K562 (cell line): ENCODE data around the gene DAGLB. TPM values are rescaled to one million over a fixed set of nuclear protein-coding genes. Genes with fewer than 3 reads are reported as not detected.

ENCODE experiments used
- CAMTA2 ChIP-seq: fragments of 250-450 bp; sonication (Bioruptor Pico); conservative IDR thresholded peaks from 2 replicates; pipeline ENCODE4 v1.5.1; 2022
- CXXC5 ChIP-seq: fragments of 250-450 bp; sonication (Bioruptor Pico); IDR thresholded peaks from 2 replicates; pipeline ENCODE4 v1.8.0; 2022; ENCODE audit warnings: inconsistent platforms, mild to moderate bottlenecking, moderate library complexity
- HMGXB4 ChIP-seq: sonication (generic); formaldehyde crosslinking; IDR thresholded peaks from 2 replicates; pipeline ENCODE4 v1.8.1; 2023; ENCODE audit warnings: mild to moderate bottlenecking, missing genetic modification reagents
- JUN ChIP-seq, 2 experiments: sonication (generic) in 1 of 2; formaldehyde crosslinking in 1 of 2; IDR thresholded peaks; 2 replicates each; pipeline versions ENCODE4 v1.6.1 to v1.8.0; 2012 to 2022; ENCODE audit warnings: borderline replicate concordance in 2 of 2, mild to moderate bottlenecking in 2 of 2, improper control_type of control experiment in 1 of 2, low read depth in 1 of 2, low read length in 1 of 2, missing genetic modification reagents in 1 of 2
- NFIC ChIP-seq: fragments of 450-650 bp; IDR thresholded peaks from 2 replicates; pipeline ENCODE4 v1.6.1; 2017; ENCODE audit warnings: mild to moderate bottlenecking, inconsistent platforms
- NONO ChIP-seq, 2 experiments: fragments of 200-400 bp in 1 of 2; fragments of 450-650 bp in 1 of 2; formaldehyde crosslinking in 1 of 2; IDR thresholded peaks; 2 replicates each; pipeline ENCODE4 v1.6.1; 2017; ENCODE audit warnings: low read depth in 2 of 2, mild to moderate bottlenecking in 2 of 2, moderate library complexity in 2 of 2, low read length in 1 of 2
- NR0B1 ChIP-seq: fragments of 450-650 bp; IDR thresholded peaks from one replicate; pipeline ENCODE4 v1.6.1; 2018; ENCODE audit warnings: mild to moderate bottlenecking, moderate library complexity; ENCODE audit not compliant: partially characterized antibody
- SRSF9 ChIP-seq: fragments of 200-400 bp; formaldehyde crosslinking; IDR thresholded peaks from 2 replicates; pipeline ENCODE4 v1.6.1; 2017; ENCODE audit warnings: low read depth, low read length, borderline replicate concordance
- STAT6 ChIP-seq: sonication (generic); formaldehyde crosslinking; IDR thresholded peaks from 2 replicates; pipeline ENCODE4 v1.8.1; 2023; ENCODE audit warnings: mild to moderate bottlenecking, missing genetic modification reagents
- TCF3 ChIP-seq: sonication (generic); formaldehyde crosslinking; IDR thresholded peaks from 2 replicates; pipeline ENCODE4 v1.4.0; 2020; ENCODE audit warnings: mild to moderate bottlenecking, missing genetic modification reagents
- THRAP3 ChIP-seq: fragments of 450-650 bp; IDR thresholded peaks from 2 replicates; pipeline ENCODE4 v1.6.1; 2016; ENCODE audit warnings: mild to moderate bottlenecking, inconsistent platforms, borderline replicate concordance
- XRCC4 ChIP-seq: IDR thresholded peaks from one replicate; pipeline ENCODE4 v1.6.1; 2011; ENCODE audit not compliant: insufficient read depth, insufficient read length; ENCODE audit errors: extremely low read depth
- ZBTB34 ChIP-seq: fragments of 250-450 bp; sonication (Bioruptor Pico); IDR thresholded peaks from 2 replicates; pipeline ENCODE4 v1.8.0; 2021; ENCODE audit warnings: mild to moderate bottlenecking, moderate library complexity
- ZFPM2 ChIP-seq: fragments of 250-450 bp; sonication (Bioruptor Pico); IDR thresholded peaks from 2 replicates; pipeline ENCODE4 v1.5.1; 2022; ENCODE audit warnings: mild to moderate bottlenecking
- ZNF23 ChIP-seq: fragments of 250-450 bp; sonication (Bioruptor Pico); IDR thresholded peaks from 2 replicates; pipeline ENCODE4 v1.4.0; 2020; ENCODE audit warnings: mild to moderate bottlenecking
- ZNF347 ChIP-seq: fragments of 450-650 bp; formaldehyde crosslinking; IDR thresholded peaks from 2 replicates; pipeline ENCODE4 v1.4.0; 2020; ENCODE audit warnings: low read depth, mild to moderate bottlenecking, moderate library complexity
- polyA plus RNA-seq, 8 experiments: library from polyadenylated mRNA; depleted of rRNA in 4 of 8; stranded (reverse) in 5 of 8; unstranded in 3 of 8; fragments of >200 nt; fragmentation: Nextera tagmentation in 2 of 8; fragmentation: Illumina TruSeq in 1 of 8; extraction: Ambion mirVana in 2 of 8; extraction: Trizol in 1 of 8; gene quantifications; 2 replicates each; pipeline versions ENCODE4 v1.2.1 to v1.2.3, GENCODE V29; 2011 to 2014; ENCODE audit warnings: inconsistent platforms in 1 of 8, missing spikeins in 1 of 8
- total RNA-seq, 7 experiments: library from RNA; depleted of rRNA in 6 of 7; stranded (reverse); fragments of >200 nt in 6 of 7; fragmentation: Illumina TruSeq in 2 of 7; extraction: Trizol in 2 of 7; gene quantifications; 2 replicates each; pipeline versions ENCODE4 v1.2.1 to v1.2.3, GENCODE V29; 2011 to 2021; ENCODE audit warnings: low replicate concordance in 1 of 7

The DAGLB gene
- total and polyA plus RNA-seq, 9 of the 15 experiments (the other 6 are each of a cell fraction or from before 2014, with no cell fraction given): 0.92 to 16.4 (median 9.3) TPM

GRCh38 chr7:6451224-6451705 lies 3.5 kb upstream of the DAGLB start (continued):
- TF ChIP-seq HMGXB4 (no peak), ZNF23 (CRISPR knock-in tag) (no peak), NONO (IDR thresholded peaks at IDR 0.05; ENCODE audit: low read depth in 2 of 2, low read length in 1 of 2) (0 out of 4 replicates have a peak, but pooled peaks of 1 of the 2 experiments have one; percentile 29), CAMTA2 (CRISPR knock-in tag) (no peak), CXXC5 (CRISPR knock-in tag) (peak; percentile 42; the same call in 1 of the 2 replicates), ZFPM2 (no peak), TCF3 (CRISPR knock-in tag) (peak; percentile 99), SRSF9 (no peak), NR0B1 (no peak), JUN (IDR thresholded peaks at IDR 0.05; ENCODE audit: borderline replicate concordance, low read depth, low read length) (no peak), JUN (CRISPR knock-in tag; IDR thresholded peaks at IDR 0.05; ENCODE audit: borderline replicate concordance) (no peak), THRAP3 (no peak), STAT6 (no peak), NFIC (peak; percentile 93), ZBTB34 (CRISPR knock-in tag) (no peak), XRCC4 (no peak), ZNF347 (CRISPR knock-in tag) (no peak)
